CD14-positive monocyte (primary cell): ENCODE data around the gene TTC28. TPM values are rescaled to one million over a fixed set of nuclear protein-coding genes. Genes with fewer than 3 reads are reported as not detected.

Source experiments
- DNase-seq, 3 donors: peaks; one replicate each; pipeline ENCODE4 v3.0.0-alpha.2; 2011 to 2022
- H2AFZ ChIP-seq: 2 replicates; pipeline ENCODE4 v1.6.0; 2012; ENCODE audit warnings: mild to moderate bottlenecking, low read depth, low read length, inconsistent platforms; ENCODE audit not compliant: insufficient read depth, poor library complexity, severe bottlenecking
- H3K27ac ChIP-seq, 2 donors: 1 replicate in 1 of 2; 2 replicates in 1 of 2; pipeline ENCODE4 v1.5.1; 2012 to 2013; ENCODE audit warnings: low read length in 2 of 2, control low read depth in 1 of 2, inconsistent platforms in 1 of 2, low read depth in 1 of 2, mild to moderate bottlenecking in 1 of 2
- H3K27me3 ChIP-seq, 2 donors: one replicate each; pipeline versions ENCODE4 v1.6.0 to v1.6.1; 2011 to 2013; ENCODE audit warnings: low read length in 2 of 2; ENCODE audit not compliant: control insufficient read depth in 2 of 2, insufficient read depth in 2 of 2
- H3K36me3 ChIP-seq, 2 donors: replicated peaks in 1 of 2; 1 replicate in 1 of 2; 2 replicates in 1 of 2; pipeline versions ENCODE4 v1.5.1 to v1.6.1; 2012 to 2013; ENCODE audit warnings: low read length in 2 of 2, control low read depth in 1 of 2, inconsistent platforms in 1 of 2, mild to moderate bottlenecking in 1 of 2; ENCODE audit not compliant: insufficient read depth in 2 of 2, control insufficient read depth in 1 of 2
- H3K4me1 ChIP-seq, 2 donors: 1 replicate in 1 of 2; 2 replicates in 1 of 2; pipeline versions ENCODE4 v1.5.1 to v1.6.1; 2012 to 2013; ENCODE audit warnings: low read length in 2 of 2, control low read depth in 1 of 2, inconsistent platforms in 1 of 2, mild to moderate bottlenecking in 1 of 2, moderate library complexity in 1 of 2; ENCODE audit not compliant: insufficient read depth in 2 of 2, control insufficient read depth in 1 of 2
- H3K4me2 ChIP-seq: replicated peaks from 2 replicates; pipeline ENCODE3; 2012; ENCODE audit warnings: low read length, moderate library complexity, mild to moderate bottlenecking; ENCODE audit not compliant: poor library complexity, severe bottlenecking; ENCODE audit errors: extremely low read depth
- H3K4me3 ChIP-seq, 3 experiments: fragments of 200-600 bp in 1 of 3; sonication (generic) in 1 of 3; replicated peaks in 1 of 3; 1 replicate in 2 of 3; 2 replicates in 1 of 3; pipeline ENCODE4 v1.5.1; 2011 to 2013; ENCODE audit warnings: low read length in 3 of 3, mild to moderate bottlenecking in 3 of 3, control low read depth in 2 of 3, low read depth in 2 of 3, inconsistent platforms in 1 of 3, moderate library complexity in 1 of 3
- H3K79me2 ChIP-seq: 2 replicates; pipeline ENCODE4 v1.6.0; 2012; ENCODE audit warnings: mild to moderate bottlenecking, control low read depth, inconsistent platforms, low read length, moderate library complexity; ENCODE audit not compliant: insufficient read depth
- H3K9ac ChIP-seq: 2 replicates; pipeline ENCODE4 v1.6.0; 2017; ENCODE audit warnings: low read length, mild to moderate bottlenecking; ENCODE audit not compliant: insufficient read depth, poor library complexity, severe bottlenecking
- H3K9me3 ChIP-seq, 2 donors: replicated peaks in 1 of 2; 1 replicate in 1 of 2; 2 replicates in 1 of 2; pipeline versions ENCODE4 v1.5.1 to v1.6.1; 2012 to 2013; ENCODE audit warnings: low read length in 2 of 2, control low read depth in 1 of 2; ENCODE audit not compliant: control insufficient read depth in 1 of 2, insufficient read depth in 1 of 2
- H4K20me1 ChIP-seq: 2 replicates; pipeline ENCODE4 v1.6.0; 2012; ENCODE audit warnings: mild to moderate bottlenecking, low read length, control low read depth, moderate library complexity; ENCODE audit not compliant: insufficient read depth
- H3K27ac Mint-ChIP-seq, 7 donors: one replicate each; pipeline ENCODE4 v1.8.0; 2020; ENCODE audit warnings: mild to moderate bottlenecking in 7 of 7, mixed read lengths in 7 of 7, moderate library complexity in 6 of 7, inconsistent platforms in 2 of 7
- H3K27me3 Mint-ChIP-seq, 3 donors: one replicate each; pipeline ENCODE4 v1.8.0; 2021 to 2022; ENCODE audit warnings: low read depth in 3 of 3, mild to moderate bottlenecking in 3 of 3, mixed read lengths in 3 of 3, moderate library complexity in 3 of 3, inconsistent platforms in 1 of 3
- H3K36me3 Mint-ChIP-seq, 2 donors: one replicate each; pipeline ENCODE4 v1.8.0; 2020; ENCODE audit warnings: mixed read lengths in 2 of 2, inconsistent platforms in 1 of 2, mild to moderate bottlenecking in 1 of 2
- H3K4me1 Mint-ChIP-seq: one replicate; pipeline ENCODE4 v1.8.0; 2020; ENCODE audit warnings: mild to moderate bottlenecking, mixed read lengths
- H3K4me3 Mint-ChIP-seq, 2 donors: one replicate each; pipeline ENCODE4 v1.8.0; 2020; ENCODE audit warnings: mild to moderate bottlenecking in 2 of 2, mixed read lengths in 2 of 2, moderate library complexity in 1 of 2
- H3K9me3 Mint-ChIP-seq, 7 donors: one replicate each; pipeline ENCODE4 v1.8.0; 2020 to 2022; ENCODE audit warnings: mixed read lengths in 7 of 7, mild to moderate bottlenecking in 6 of 7, moderate library complexity in 6 of 7, inconsistent platforms in 2 of 7
- CTCF ChIP-seq: fragments of 200-600 bp; IDR thresholded peaks from one replicate; pipeline ENCODE4 v1.8.0; 2022; ENCODE audit warnings: antibody characterized with exemption, mild to moderate bottlenecking
- WGBS: methylation state at CpG from one replicate; pipeline ENCODE4 v1.1.5; 2013; ENCODE audit warnings: missing lambda C conversion rate; ENCODE audit not compliant: insufficient coverage; 5-methylcytosine and 5-hydroxymethylcytosine counted together
- intact Hi-C, 2 donors: fragments of 100-400 bp; cut with micrococcal nuclease; formaldehyde crosslinking; loops; one replicate each; pipeline versions ENCODE4 v1.15.0 to v1.15.1; 2023
- polyA plus RNA-seq, 3 donors: library from polyadenylated mRNA; depleted of rRNA in 1 of 3; unstranded in 2 of 3; stranded (reverse) in 1 of 3; fragments of 300-500 nt in 2 of 3; fragments of >200 nt in 1 of 3; fragmentation: Illumina TruSeq in 2 of 3; gene quantifications; 1 replicate in 2 of 3; 2 replicates in 1 of 3; pipeline ENCODE4 v1.2.3, GENCODE V29; 2012 to 2021

The TTC28 gene
- polyA plus RNA-seq, 3 donors, result 0.24 to 0.61 TPM; not detected in 1

- Histone ChIP-seq H3K4me2 (peak overlapping the region; percentile 36), H3K27ac (no peak overlapping the region), H3K4me3 (no peak overlapping the region), H3K36me3 (no peaks in the 10 kb centered on the region), H3K4me1 (no peaks in the 10 kb centered on the region), H3K79me2 (no peaks in the 10 kb centered on the region), H3K9me3 (no peaks in the 10 kb centered on the region), H2AFZ (peak overlapping the region; percentile 21), H4K20me1 (no peaks in the 10 kb centered on the region), H3K27me3 (no peaks in the 10 kb centered on the region), H3K9ac (no peak overlapping the region)
- Mint-ChIP-seq H3K9me3 (peaks cover 0 to 4% (median 0%) of the 10 kb centered on the region in 7 donors), H3K4me1 (peaks cover 21% of the 10 kb centered on the region), H3K4me3 (peak overlapping the region; percentile 6 to 13), H3K27me3 (peaks cover 0 to 8% (median 0%) of the 10 kb centered on the region in 3 donors), H3K27ac (peak overlapping the region in 2 of 7 donors; percentile 6 to 59), H3K36me3 (no peaks in the 10 kb centered on the region)
- intact Hi-C loops, result no loop called here
- WGBS, result 13% methylated on average over 2 of the region's 4 CpGs
- peak in 1 of 3 donors; percentile 1 for DNase-seq
- no peak for TF ChIP-seq CTCF
These were observed 382.1 kb downstream of the TTC28 start for GRCh38 chr22:28297504-28297903.

- no peak for DNase-seq
- Mint-ChIP-seq H3K4me1 (peaks cover 21% of the 10 kb centered on the region), H3K27me3 (peaks cover 0 to 8% (median 0%) of the 10 kb centered on the region in 3 donors), H3K9me3 (peaks cover 0 to 4% (median 0%) of the 10 kb centered on the region in 7 donors), H3K4me3 (no peak overlapping the region), H3K27ac (no peak overlapping the region), H3K36me3 (no peaks in the 10 kb centered on the region)
- H3K9me3 ChIP-seq, result no peaks in the 10 kb centered on the region
- no peak overlapping the region for H3K4me2 ChIP-seq
- no peaks in the 10 kb centered on the region for H3K79me2 ChIP-seq
- intact Hi-C loops, result no loop called here
- no peak overlapping the region for H2AFZ ChIP-seq
- no peak overlapping the region for H3K9ac ChIP-seq
- TF ChIP-seq CTCF, result no peak
- H3K4me1 ChIP-seq, result no peaks in the 10 kb centered on the region
- H3K36me3 ChIP-seq, result no peaks in the 10 kb centered on the region
- no peak overlapping the region for H3K27ac ChIP-seq
- no peaks in the 10 kb centered on the region for H3K27me3 ChIP-seq
- no peak overlapping the region for H3K4me3 ChIP-seq
- no peaks in the 10 kb centered on the region for H4K20me1 ChIP-seq
These were observed 383.2 kb downstream of the TTC28 start for GRCh38 chr22:28296452-28296851.
